ENCODE results near the gene F10.

DNA sequence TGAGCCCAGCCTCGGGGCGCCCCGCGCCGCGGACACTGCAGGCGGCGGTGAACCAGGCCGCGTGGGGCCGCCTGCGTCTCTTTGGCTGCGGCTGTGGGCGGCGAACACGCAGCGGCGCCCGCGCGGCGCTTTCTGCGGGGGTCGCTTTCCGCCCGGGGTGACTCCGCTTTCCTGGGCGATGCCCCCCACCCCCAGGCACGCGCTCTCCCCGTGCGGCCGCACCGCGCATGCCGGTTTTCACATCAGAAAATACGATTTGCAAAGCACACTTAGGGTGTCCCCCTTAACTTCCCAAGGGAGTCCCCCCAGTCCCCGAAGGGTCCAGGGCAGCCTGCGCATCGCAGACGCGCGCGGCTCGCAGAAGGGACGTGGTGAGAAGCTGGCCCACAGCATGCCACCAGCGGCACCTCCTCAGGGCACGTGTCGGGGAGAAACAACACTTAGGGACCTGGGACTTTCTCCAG is 11.7 kb upstream of the F10 start:
- TF ChIP-seq, protein P1, sequence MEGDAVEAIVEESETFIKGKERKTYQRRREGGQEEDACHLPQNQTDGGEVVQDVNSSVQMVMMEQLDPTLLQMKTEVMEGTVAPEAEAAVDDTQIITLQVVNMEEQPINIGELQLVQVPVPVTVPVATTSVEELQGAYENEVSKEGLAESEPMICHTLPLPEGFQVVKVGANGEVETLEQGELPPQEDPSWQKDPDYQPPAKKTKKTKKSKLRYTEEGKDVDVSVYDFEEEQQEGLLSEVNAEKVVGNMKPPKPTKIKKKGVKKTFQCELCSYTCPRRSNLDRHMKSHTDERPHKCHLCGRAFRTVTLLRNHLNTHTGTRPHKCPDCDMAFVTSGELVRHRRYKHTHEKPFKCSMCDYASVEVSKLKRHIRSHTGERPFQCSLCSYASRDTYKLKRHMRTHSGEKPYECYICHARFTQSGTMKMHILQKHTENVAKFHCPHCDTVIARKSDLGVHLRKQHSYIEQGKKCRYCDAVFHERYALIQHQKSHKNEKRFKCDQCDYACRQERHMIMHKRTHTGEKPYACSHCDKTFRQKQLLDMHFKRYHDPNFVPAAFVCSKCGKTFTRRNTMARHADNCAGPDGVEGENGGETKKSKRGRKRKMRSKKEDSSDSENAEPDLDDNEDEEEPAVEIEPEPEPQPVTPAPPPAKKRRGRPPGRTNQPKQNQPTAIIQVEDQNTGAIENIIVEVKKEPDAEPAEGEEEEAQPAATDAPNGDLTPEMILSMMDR (conservative IDR thresholded peaks at IDR 0.05) = no peak
- TF ChIP-seq EZH2 (IDR thresholded peaks at IDR 0.05; ENCODE audit: low read depth) = no peak

Measured in PC-9 (cell line).